ENCODE measurements around the gene PRSS48. TPM values are rescaled to one million over a fixed set of nuclear protein-coding genes. Genes with fewer than 3 reads are reported as not detected.

Gene PRSS48
- total RNA-seq, 1 donor from 2014 or later, result not detected

GRCh38 chr4:151323667-151324066 is 46.7 kb downstream of the PRSS48 start:
- H2AFZ ChIP-seq (replicated peaks), result no peak overlapping the region
- H3K27ac Mint-ChIP-seq, result peak overlapping the region; percentile 74
- H3K27me3 Mint-ChIP-seq (ENCODE audit: insufficient read depth, low read depth), result no peaks in the 10 kb centered on the region
- peaks cover 29% of the 10 kb centered on the region for H3F3A ChIP-seq (ENCODE audit: low read depth)
- H3K36me3 Mint-ChIP-seq, result peaks cover 11% of the 10 kb centered on the region
- H3K27ac ChIP-seq, result peak overlapping the region; percentile 92
- peak overlapping the region; percentile 5 for H3K9ac ChIP-seq
- peak overlapping the region; percentile 72 for H3K4me3 ChIP-seq
- peaks cover 4% of the 10 kb centered on the region for H3K9me3 Mint-ChIP-seq
- H3K9me3 ChIP-seq (ENCODE audit: low read depth), result no peaks in the 10 kb centered on the region
- peaks cover 55% of the 10 kb centered on the region for H3K79me2 ChIP-seq (ENCODE audit: low read depth)
- H4K20me1 ChIP-seq (ENCODE audit: low read depth), result peaks cover 20% of the 10 kb centered on the region
- H3K4me1 ChIP-seq, result peaks cover 32% of the 10 kb centered on the region
- H3K4me1 Mint-ChIP-seq, result peaks cover 35% of the 10 kb centered on the region
- DNase-seq (ENCODE audit: low spot score), result no peak
- H3K4me3 Mint-ChIP-seq, result peak overlapping the region; percentile 85
- H3K36me3 ChIP-seq, result no peaks in the 10 kb centered on the region
- peaks cover 6% of the 10 kb centered on the region for H3K27me3 ChIP-seq
- TF ChIP-seq CTCF (IDR thresholded peaks at IDR 0.05) (no peak), EZH2 (IDR thresholded peaks at IDR 0.05) (no peak), EZH2phosphoT487 (IDR thresholded peaks at IDR 0.05) (no peak)
- H3K4me2 ChIP-seq, result peak overlapping the region; percentile 91

- Histone ChIP-seq H3K27ac (peak overlapping the region; percentile 92), H4K20me1 (ENCODE audit: low read depth) (peaks cover 16% of the 10 kb centered on the region), H3K4me3 (peak overlapping the region; percentile 72), H3K9me3 (ENCODE audit: low read depth) (no peaks in the 10 kb centered on the region), H3K27me3 (peaks cover 6% of the 10 kb centered on the region), H2AFZ (replicated peaks) (no peak overlapping the region), H3K4me1 (peaks cover 32% of the 10 kb centered on the region), H3K4me2 (peak overlapping the region; percentile 91), H3K9ac (peak overlapping the region; percentile 5), H3K36me3 (no peaks in the 10 kb centered on the region), H3F3A (ENCODE audit: low read depth) (peaks cover 29% of the 10 kb centered on the region), H3K79me2 (ENCODE audit: low read depth) (peaks cover 50% of the 10 kb centered on the region)
- no peaks in the 10 kb centered on the region for H3K27me3 Mint-ChIP-seq (ENCODE audit: insufficient read depth, low read depth)
- DNase-seq (ENCODE audit: low spot score), result peak; percentile 89
- peaks cover 4% of the 10 kb centered on the region for H3K9me3 Mint-ChIP-seq
- H3K36me3 Mint-ChIP-seq, result peaks cover 11% of the 10 kb centered on the region
- H3K4me1 Mint-ChIP-seq, result peaks cover 35% of the 10 kb centered on the region
- H3K4me3 Mint-ChIP-seq, result peak overlapping the region; percentile 85
- TF ChIP-seq CTCF (IDR thresholded peaks at IDR 0.05) (no peak), EZH2 (IDR thresholded peaks at IDR 0.05) (no peak), EZH2phosphoT487 (IDR thresholded peaks at IDR 0.05) (no peak)
- peak overlapping the region; percentile 94 for H3K27ac Mint-ChIP-seq
Observed at GRCh38 chr4:151324124-151324751, 47.3 kb downstream of the PRSS48 start.

GRCh38 chr4:151324752-151325110 is 47.8 kb downstream of the PRSS48 start:
- Histone ChIP-seq H3K79me2 (ENCODE audit: low read depth) (peaks cover 45% of the 10 kb centered on the region), H3K4me2 (peak overlapping the region; percentile 91), H3K27ac (peak overlapping the region; percentile 92), H3K4me3 (peak overlapping the region; percentile 72), H2AFZ (replicated peaks) (no peak overlapping the region), H3K9me3 (ENCODE audit: low read depth) (no peaks in the 10 kb centered on the region), H3K9ac (peak overlapping the region; percentile 22), H3F3A (ENCODE audit: low read depth) (peaks cover 29% of the 10 kb centered on the region), H3K4me1 (peaks cover 32% of the 10 kb centered on the region), H3K36me3 (no peaks in the 10 kb centered on the region), H4K20me1 (ENCODE audit: low read depth) (peaks cover 15% of the 10 kb centered on the region), H3K27me3 (peaks cover 6% of the 10 kb centered on the region)
- Mint-ChIP-seq H3K27me3 (ENCODE audit: insufficient read depth, low read depth) (no peaks in the 10 kb centered on the region), H3K4me3 (peak overlapping the region; percentile 85), H3K9me3 (peaks cover 4% of the 10 kb centered on the region), H3K36me3 (peaks cover 6% of the 10 kb centered on the region), H3K4me1 (peaks cover 35% of the 10 kb centered on the region), H3K27ac (peak overlapping the region; percentile 94)
- peak; percentile 79 for DNase-seq (ENCODE audit: low spot score)
- TF ChIP-seq EZH2 (IDR thresholded peaks at IDR 0.05) (no peak), EZH2phosphoT487 (IDR thresholded peaks at IDR 0.05) (no peak)

Measured in neural progenitor cell (in vitro differentiated cells).